HG02588 (cell line): ENCODE data around the gene GLCE.

ENCODE experiments used
- ATAC-seq: cut with Tn5 transposase; IDR thresholded peaks from one replicate; pipeline ENCODE4 v1.9.1; 2021; ENCODE audit warnings: mild to moderate bottlenecking, moderate library complexity; ENCODE audit not compliant: unreplicated experiment

GLCE gene

DNA sequence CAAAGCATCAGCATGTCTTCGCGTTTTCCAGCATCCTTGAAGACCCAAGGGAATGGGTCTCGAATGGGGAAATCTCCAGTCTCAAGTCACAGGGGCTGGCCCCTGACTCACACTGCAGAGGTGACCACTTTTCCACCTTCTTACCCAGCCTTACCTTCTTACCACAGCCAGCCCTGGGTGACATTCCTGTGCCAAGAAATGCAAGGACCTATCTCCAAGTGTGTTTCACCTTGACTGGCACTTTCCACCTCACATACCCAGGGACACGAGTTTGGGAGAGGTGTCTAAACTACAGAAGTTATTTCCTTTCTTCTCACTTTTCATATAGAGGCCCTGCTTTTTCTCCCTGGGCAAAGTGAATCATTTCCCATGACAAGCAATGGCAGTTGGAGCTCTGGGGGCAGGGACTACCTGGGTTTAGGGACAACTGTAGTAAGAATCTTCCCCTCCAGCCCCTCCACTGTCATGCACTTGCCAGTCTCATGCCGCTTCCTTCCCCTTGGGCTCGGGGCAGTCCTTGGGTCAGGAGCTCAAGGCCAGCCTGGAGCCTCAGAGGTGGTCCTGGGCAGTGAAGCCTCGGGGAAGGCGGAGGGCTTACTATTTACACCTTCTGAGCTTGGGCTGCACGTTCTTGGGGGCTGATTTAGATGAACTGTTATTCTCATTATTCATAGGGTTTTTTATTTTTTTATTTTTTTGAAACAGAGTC, 155.1 kb downstream of the GLCE start:
- no peak for ATAC-seq

DNA sequence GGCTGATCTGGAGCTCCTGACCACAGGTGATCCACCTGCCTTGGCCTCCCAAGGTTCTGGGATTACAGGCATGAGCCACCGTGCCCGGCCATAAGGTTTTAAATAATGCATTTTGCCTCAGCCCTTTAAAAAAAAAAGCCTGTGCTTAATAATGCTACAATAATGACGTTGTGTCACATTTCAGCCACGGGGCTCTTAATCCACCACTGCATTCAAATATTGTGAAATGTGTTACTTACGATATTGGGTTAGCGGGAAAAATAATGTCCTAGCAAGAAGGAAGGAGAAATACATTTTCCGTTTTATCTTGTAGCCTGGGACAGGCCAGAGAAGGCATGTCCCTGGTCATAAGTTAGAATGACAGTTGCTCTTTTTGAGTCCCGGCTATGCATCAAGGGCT, 155.9 kb downstream of the GLCE start:
- no peak for ATAC-seq

DNA sequence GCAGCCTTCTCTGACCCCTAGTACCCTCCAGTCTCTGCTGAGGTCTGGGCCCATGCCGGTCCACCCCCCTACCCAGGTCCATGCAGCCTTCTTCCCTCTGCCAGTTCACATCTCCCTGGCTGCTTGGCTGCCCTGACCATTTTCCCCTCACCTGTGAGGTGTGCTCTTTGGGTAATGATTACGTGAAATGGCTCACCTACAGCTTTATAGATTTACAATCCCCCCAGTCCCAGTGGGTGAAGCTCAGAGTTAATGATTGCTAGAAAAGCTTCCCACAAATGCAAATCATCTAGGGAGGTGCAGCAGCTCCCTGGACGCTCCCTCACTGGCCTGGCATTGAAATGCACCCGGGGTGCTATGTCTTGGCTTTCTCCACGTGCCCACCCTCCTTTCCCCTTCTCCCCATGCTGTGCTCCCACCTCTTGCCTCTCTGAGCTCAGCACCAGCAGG, 157.0 kb downstream of the GLCE start:
- ATAC-seq = no peak

DNA sequence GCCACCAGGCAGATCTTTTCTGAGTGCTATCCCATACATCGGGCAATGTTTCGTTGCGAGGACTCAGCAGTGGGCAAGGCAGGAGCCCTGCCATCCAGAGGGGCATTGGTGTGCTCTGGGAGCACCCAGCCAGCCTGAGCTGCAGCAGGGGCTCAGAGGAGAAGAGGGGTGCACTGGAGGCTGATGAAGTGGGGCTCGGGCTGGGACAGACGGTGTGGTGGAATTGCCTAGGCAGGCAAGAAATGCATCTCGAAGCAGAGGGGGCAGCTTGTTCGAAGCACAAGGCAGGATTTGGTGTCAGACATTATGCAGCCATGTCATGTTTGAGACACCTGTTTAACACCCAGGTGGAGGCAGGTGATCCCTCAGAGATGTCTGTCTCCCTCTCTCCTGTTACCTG, 157.6 kb downstream of the GLCE start:
- ATAC-seq = no peak

DNA sequence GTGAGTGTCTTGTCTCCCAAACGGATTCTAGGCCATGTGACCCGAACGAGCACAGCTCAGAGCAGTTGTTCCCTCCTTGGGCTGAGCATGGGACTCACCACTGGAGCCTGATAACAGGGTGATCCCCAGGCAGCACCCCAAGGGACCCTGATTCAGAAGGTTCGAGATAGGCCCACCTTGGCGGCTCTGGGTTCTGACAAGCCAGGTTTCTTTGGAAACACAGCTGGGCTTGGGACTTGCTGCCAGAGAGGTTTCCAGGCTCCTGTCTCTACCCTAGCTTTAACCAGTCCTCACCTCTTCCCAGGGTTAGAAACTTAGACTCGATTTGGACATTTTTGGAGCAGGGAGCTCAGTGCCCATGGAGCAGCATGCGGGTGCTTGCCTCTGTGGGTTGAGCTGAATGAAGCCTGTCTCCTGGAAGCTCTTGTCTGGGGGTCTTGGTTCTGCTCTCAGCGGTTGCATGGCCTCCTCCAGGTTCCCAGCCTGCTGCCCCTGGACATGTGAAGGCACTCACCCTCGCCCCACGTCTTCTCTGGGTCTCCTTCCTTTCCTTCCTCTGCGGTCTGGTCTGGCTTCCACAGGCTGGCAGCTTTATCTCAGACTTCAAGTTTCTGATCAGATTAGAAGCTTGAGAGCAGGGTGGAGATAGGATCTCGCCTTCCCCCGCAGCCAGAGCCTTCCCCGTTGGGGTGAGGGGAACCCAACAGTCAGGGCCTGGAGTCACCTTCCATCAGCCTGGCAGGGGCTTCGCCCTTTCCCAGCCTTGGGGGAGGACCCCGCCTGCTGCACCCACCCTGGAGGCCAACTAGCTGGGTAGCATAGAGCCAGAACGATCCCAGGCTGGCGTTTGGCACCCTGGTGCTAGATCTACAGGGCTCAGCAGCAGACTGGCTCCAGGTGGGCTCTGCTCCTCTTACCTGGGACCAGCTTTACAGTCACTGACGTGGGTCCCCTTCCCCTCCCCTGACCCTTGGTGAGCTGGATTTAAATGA, 159.2 kb downstream of the GLCE start:
- no peak for ATAC-seq

DNA sequence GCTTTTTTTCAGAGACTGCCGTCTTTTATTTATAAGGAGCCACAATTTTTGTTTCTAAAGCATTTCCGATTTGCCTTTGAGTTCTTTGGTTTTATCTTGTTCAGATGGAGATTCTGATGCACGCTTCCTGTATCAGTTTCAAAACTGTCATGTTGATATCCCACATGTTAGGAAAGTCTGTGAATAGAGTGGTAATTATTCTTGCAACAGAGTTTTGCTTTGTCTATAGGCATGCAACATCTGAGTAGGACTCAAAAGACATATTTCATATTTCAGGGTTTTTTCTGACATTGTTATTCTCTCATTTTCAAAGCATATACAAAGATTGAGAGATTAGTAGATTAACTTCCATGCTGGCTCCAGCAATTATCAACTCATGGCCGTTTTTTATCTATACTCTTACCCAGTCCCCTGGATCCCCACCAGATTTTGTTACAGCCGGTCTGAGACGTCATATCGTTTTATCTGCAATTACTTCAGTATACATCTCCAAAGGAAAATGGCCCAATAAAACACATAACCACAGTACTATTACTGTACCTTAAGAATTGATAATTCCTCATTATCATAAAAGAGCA, 160.6 kb downstream of the GLCE start:
- ATAC-seq = no peak
